Endothelial cell of umbilical vein (primary cell): ENCODE data around the gene DDX49. TPM values are rescaled to one million over a fixed set of nuclear protein-coding genes. Genes with fewer than 3 reads are reported as not detected.

ENCODE experiments used
- BruUV-seq: library from RNA; stranded (reverse); fragments of 400-500 nt; replicated peaks from 2 replicates; lab custom pipeline; 2021; lab: Mats Ljungman, UMichigan
- CTCF ChIA-PET: fragments of 300-600, 350-600 bp; sonication (Branson Sonifier 250); formaldehyde crosslinking; loops from one replicate; lab custom pipeline; 2021; ENCODE audit warnings: antibody characterized with exemption, inconsistent platforms; lab: Charles Lee
- POLR2A ChIA-PET: fragments of 300-600, 350-600 bp; sonication (Branson Sonifier 250); formaldehyde crosslinking; loops from one replicate; lab custom pipeline; 2021; ENCODE audit warnings: antibody characterized with exemption, inconsistent platforms; lab: Charles Lee
- DNase-seq: peaks from one replicate; pipeline ENCODE4 v3.0.0-alpha.2; 2011; ENCODE audit warnings: low read depth, low spot score
- FAIRE-seq: peaks from 2 replicates; lab custom pipeline; 2011; peaks lifted over from hg19 to GRCh38; lab: Jason Lieb, UNC
- H2AFZ ChIP-seq: 2 replicates; pipeline ENCODE4 v1.6.0; 2012; ENCODE audit warnings: low read depth, low read length, control low read depth, inconsistent platforms
- H3K27ac ChIP-seq: 2 replicates; pipeline ENCODE4 v1.5.1; 2011; ENCODE audit warnings: low read depth, mild to moderate bottlenecking, control low read depth, low read length, moderate library complexity; ENCODE audit not compliant: insufficient read depth
- H3K27me3 ChIP-seq, 2 experiments: 2 replicates each; pipeline versions ENCODE4 v1.6.0 to v1.6.1; 2011; ENCODE audit warnings: low read length in 2 of 2, mixed read lengths in 1 of 2; ENCODE audit not compliant: control insufficient read depth in 2 of 2, insufficient read depth in 2 of 2
- H3K36me3 ChIP-seq, 2 experiments: 2 replicates in 1 of 2; 3 replicates in 1 of 2; pipeline ENCODE4 v1.5.1; 2011; ENCODE audit warnings: low read length in 2 of 2, mild to moderate bottlenecking in 1 of 2, moderate library complexity in 1 of 2; ENCODE audit not compliant: control insufficient read depth in 2 of 2, insufficient read depth in 2 of 2; ENCODE audit errors: extremely low read depth in 1 of 2
- H3K4me1 ChIP-seq: 3 replicates; pipeline ENCODE4 v1.5.1; 2011; ENCODE audit warnings: mild to moderate bottlenecking, low read length; ENCODE audit not compliant: control insufficient read depth, insufficient read depth; ENCODE audit errors: extremely low read depth
- H3K4me2 ChIP-seq: 2 replicates; pipeline ENCODE4 v1.6.1; 2011; ENCODE audit warnings: low read length, control low read depth, mixed read lengths; ENCODE audit not compliant: insufficient read depth
- H3K4me3 ChIP-seq, 3 experiments: fragments of 200-600 bp in 1 of 3; sonication (generic), shearing (Covaris generic) in 1 of 3; replicated peaks in 1 of 3; 2 replicates each; pipeline ENCODE4 v1.5.1; 2011 to 2016; ENCODE audit warnings: control low read depth in 3 of 3, low read length in 3 of 3, mild to moderate bottlenecking in 2 of 3, inconsistent platforms in 1 of 3, low read depth in 1 of 3, moderate library complexity in 1 of 3; ENCODE audit not compliant: insufficient read depth in 1 of 3
- H3K79me2 ChIP-seq: 2 replicates; pipeline ENCODE4 v1.6.0; 2012; ENCODE audit warnings: low read length, inconsistent platforms; ENCODE audit not compliant: control insufficient read depth, insufficient read depth
- H3K9ac ChIP-seq: replicated peaks from 2 replicates; pipeline ENCODE3; 2011; ENCODE audit warnings: low read length, control low read depth; ENCODE audit not compliant: insufficient read depth; ENCODE audit errors: extremely low read depth
- H3K9me1 ChIP-seq: replicated peaks from 3 replicates; pipeline ENCODE4 v1.6.0; 2011; ENCODE audit warnings: mild to moderate bottlenecking, low read length; ENCODE audit not compliant: control insufficient read depth, insufficient read depth; ENCODE audit errors: extremely low read depth
- H3K9me3 ChIP-seq: replicated peaks from 2 replicates; pipeline ENCODE4 v1.5.1; 2012; ENCODE audit warnings: low read length, inconsistent platforms; ENCODE audit not compliant: control insufficient read depth, insufficient read depth
- H4K20me1 ChIP-seq: replicated peaks from 2 replicates; pipeline ENCODE3; 2011; ENCODE audit warnings: mild to moderate bottlenecking, low read length; ENCODE audit not compliant: control insufficient read depth, insufficient read depth; ENCODE audit errors: extremely low read depth
- CTCF ChIP-seq, 2 donors: IDR thresholded peaks; 1 replicate in 1 of 2; 2 replicates in 1 of 2; pipeline ENCODE4 v1.5.1; 2011; ENCODE audit warnings: low read length in 2 of 2, mild to moderate bottlenecking in 2 of 2, moderate library complexity in 2 of 2, control low read depth in 1 of 2, inconsistent platforms in 1 of 2, low read depth in 1 of 2; ENCODE audit not compliant: insufficient read depth in 1 of 2; ENCODE audit errors: extremely low read depth in 1 of 2
- EZH2 ChIP-seq: IDR thresholded peaks from 2 replicates; pipeline ENCODE4 v1.6.1; 2012; ENCODE audit warnings: borderline replicate concordance, low read depth, mild to moderate bottlenecking, moderate library complexity, low read length, inconsistent platforms; ENCODE audit not compliant: severe bottlenecking
- FOS ChIP-seq: IDR thresholded peaks from 2 replicates; pipeline ENCODE4 v1.6.1; 2011; ENCODE audit warnings: mild to moderate bottlenecking, low read length, moderate library complexity, borderline replicate concordance; ENCODE audit not compliant: insufficient read depth
- GATA2 ChIP-seq: IDR thresholded peaks from 2 replicates; pipeline ENCODE4 v1.7.0; 2011; ENCODE audit warnings: low read depth, mild to moderate bottlenecking, moderate library complexity, mixed read lengths, low read length; ENCODE audit not compliant: insufficient read length, insufficient read depth
- MAX ChIP-seq: IDR thresholded peaks from 2 replicates; pipeline ENCODE4 v1.6.1; 2011; ENCODE audit not compliant: insufficient read depth, insufficient read length
- POLR2A ChIP-seq: IDR thresholded peaks from 2 replicates; pipeline ENCODE4 v1.6.1; 2012; ENCODE audit warnings: low read depth, mild to moderate bottlenecking, control low read depth, low read length
- POLR2AphosphoS5 ChIP-seq: IDR thresholded peaks from 2 replicates; pipeline ENCODE4 v1.6.1; 2012; ENCODE audit warnings: low read depth, mild to moderate bottlenecking, control low read depth, low read length, moderate library complexity; ENCODE audit not compliant: insufficient read depth
- dilution Hi-C: fragments of 300-500 bp; cut with MboI; formaldehyde crosslinking; loops from one replicate; pipeline ENCODE4 v1.15.0; 2019; ENCODE audit warnings: low sequenced_read_pairs; ENCODE audit not compliant: extremely low pct_ligation_motif_present
- intact Hi-C: fragments of 100-400 bp; cut with micrococcal nuclease; formaldehyde crosslinking; loops from one replicate; pipeline ENCODE4 v1.10.0; 2022
- polyA plus RNA-seq, 4 experiments: library from polyadenylated mRNA; depleted of rRNA in 3 of 4; stranded (reverse) in 3 of 4; unstranded in 1 of 4; fragments of >200 nt; gene quantifications; 2 replicates each; pipeline versions ENCODE4 v1.2.1 to v1.2.3, GENCODE V29; 2011 to 2012; ENCODE audit warnings: missing spikeins in 1 of 4
- total RNA-seq: library from RNA; stranded (reverse); gene quantifications from 2 replicates; pipeline ENCODE4 v1.2.3, GENCODE V29; 2021

The DDX49 gene
- total and polyA plus RNA-seq, 2 donors (not counting 3 experiments of a cell fraction or from before 2014, with no cell fraction given), result 51.9 to 60.1 TPM

GRCh38 chr19:18893587-18894253, 25.8 kb upstream of the DDX49 start:
- no peak for FAIRE-seq
- Histone ChIP-seq H3K79me2 (no peaks in the 10 kb centered on the region), H3K9ac (no peak overlapping the region)

More at GRCh38 chr19:18893587-18894253, 25.8 kb upstream of the DDX49 start:
- no peaks in the 10 kb centered on the region for H4K20me1 ChIP-seq
- intact Hi-C loops, result loop anchor here (2.0 kb wide), 1 partner anchor 25 kb away; the partner anchor contains the start of genes COPE and DDX49
- H3K9me3 ChIP-seq, result no peaks in the 10 kb centered on the region
- H3K27me3 ChIP-seq, result peaks cover 0 to 2% of the 10 kb centered on the region in 2 experiments
- POLR2A ChIA-PET, result no interaction called here
- H3K4me1 ChIP-seq, result no peaks in the 10 kb centered on the region
- no peak overlapping the region for H3K27ac ChIP-seq
- H3K9me1 ChIP-seq, result no peaks in the 10 kb centered on the region
- DNase-seq, result no peak
- TF ChIP-seq GATA2 (no peak), FOS (no peak), CTCF (IDR thresholded peaks at IDR 0.05; ENCODE audit: extremely low read depth in 1 of 2, insufficient read depth in 1 of 2, low read depth in 1 of 2, low read length in 2 of 2) (no peak), POLR2AphosphoS5 (no peak), EZH2 (no peak), MAX (no peak), POLR2A (no peak)
- no TSS peak for BruUV-seq
- no peaks in the 10 kb centered on the region for H3K36me3 ChIP-seq
- no peak overlapping the region for H3K4me3 ChIP-seq
- no peak overlapping the region for H2AFZ ChIP-seq
- no peak overlapping the region for H3K4me2 ChIP-seq
- dilution Hi-C loops, result no loop called here
- CTCF ChIA-PET, result interaction anchor here (0.6 to 2.8 kb wide), 3 partner anchors 46 to 99 kb away, joined by 3 to 33 read pairs (median 11); no protein-coding TSS in a partner anchor
